ENCODE data around the gene ZNRF4.
A peak's percentile ranks its signal among the peaks of the same experiment; 100 is the strongest.
"Not testable (repeated sequence)": the region's sequence is repeated elsewhere in the genome, so short reads cannot be mapped to it uniquely, and the experiment has no call there.

Gene ZNRF4, protein sequence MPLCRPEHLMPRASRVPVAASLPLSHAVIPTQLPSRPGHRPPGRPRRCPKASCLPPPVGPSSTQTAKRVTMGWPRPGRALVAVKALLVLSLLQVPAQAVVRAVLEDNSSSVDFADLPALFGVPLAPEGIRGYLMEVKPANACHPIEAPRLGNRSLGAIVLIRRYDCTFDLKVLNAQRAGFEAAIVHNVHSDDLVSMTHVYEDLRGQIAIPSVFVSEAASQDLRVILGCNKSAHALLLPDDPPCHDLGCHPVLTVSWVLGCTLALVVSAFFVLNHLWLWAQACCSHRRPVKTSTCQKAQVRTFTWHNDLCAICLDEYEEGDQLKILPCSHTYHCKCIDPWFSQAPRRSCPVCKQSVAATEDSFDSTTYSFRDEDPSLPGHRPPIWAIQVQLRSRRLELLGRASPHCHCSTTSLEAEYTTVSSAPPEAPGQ

DNA sequence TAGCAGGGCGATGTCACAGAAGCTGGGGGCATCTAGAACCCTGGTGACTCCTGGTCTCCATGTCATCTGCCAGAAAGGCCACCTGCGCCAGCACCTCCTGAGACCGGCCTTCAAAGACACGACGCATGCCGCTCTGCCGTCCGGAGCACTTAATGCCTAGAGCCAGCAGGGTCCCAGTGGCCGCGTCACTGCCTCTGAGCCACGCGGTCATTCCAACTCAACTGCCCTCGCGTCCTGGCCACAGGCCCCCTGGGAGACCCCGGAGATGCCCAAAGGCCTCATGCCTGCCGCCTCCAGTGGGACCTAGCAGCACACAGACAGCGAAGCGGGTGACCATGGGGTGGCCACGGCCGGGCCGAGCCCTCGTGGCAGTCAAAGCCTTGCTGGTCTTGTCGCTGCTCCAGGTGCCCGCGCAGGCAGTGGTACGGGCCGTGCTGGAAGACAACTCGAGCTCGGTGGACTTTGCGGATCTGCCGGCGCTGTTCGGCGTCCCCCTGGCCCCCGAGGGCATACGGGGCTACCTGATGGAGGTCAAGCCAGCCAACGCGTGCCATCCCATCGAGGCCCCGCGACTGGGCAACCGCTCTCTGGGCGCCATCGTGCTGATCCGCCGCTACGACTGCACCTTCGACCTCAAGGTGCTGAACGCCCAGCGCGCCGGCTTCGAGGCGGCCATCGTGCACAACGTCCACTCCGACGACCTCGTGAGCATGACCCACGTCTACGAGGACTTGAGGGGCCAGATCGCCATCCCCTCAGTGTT, at the start of gene ZNRF4:
ZNRF4 (plus strand) TSS at position 51 of the 763 bp plus-strand sequence; CDS start at position 126, 75 bp downstream.
- DNase-seq (ENCODE audit: low read depth), result no peak

DNA sequence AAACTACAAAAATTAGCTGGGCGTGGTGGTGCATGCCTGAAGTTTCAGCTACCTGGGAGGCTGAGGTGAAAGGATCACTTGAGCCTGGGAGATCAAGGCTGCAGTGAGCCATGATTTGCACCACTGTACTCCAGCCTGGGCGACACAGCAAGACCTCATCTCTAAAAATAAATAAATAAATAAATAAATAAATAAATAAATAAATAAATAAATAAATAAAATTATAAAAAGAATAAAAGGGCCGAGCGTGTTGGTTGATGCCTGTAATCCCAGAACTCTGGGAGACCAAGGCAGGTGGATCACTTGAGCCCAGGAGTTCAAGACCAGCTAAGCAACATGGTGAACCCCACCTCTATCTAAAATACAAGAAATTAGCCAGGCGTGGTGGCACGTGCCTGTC, 49.0 kb upstream of the ZNRF4 start:
- DNase-seq (ENCODE audit: low read depth), result not testable (repeated sequence)

DNA sequence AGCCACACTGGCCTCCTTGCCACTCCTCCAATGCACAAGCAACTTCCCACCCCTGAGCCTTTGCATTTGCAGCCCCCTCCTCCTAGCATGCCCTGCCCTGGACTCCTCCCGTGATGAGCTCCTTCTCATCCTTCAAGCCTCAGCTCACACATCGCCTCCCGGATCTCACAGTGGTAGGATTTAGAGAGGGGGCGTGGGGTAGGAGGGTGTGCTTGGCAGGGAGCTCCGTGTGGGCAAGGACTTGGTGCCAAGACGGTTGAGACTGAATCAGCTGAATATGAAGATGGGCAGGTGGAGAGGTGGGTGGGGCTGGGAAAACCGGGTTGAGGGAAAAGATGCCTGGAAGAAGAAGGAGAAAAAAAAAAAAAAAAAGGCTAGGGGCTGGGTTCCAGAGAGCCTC, 48.4 kb upstream of the ZNRF4 start:
- no peak for DNase-seq (ENCODE audit: low read depth)

DNA sequence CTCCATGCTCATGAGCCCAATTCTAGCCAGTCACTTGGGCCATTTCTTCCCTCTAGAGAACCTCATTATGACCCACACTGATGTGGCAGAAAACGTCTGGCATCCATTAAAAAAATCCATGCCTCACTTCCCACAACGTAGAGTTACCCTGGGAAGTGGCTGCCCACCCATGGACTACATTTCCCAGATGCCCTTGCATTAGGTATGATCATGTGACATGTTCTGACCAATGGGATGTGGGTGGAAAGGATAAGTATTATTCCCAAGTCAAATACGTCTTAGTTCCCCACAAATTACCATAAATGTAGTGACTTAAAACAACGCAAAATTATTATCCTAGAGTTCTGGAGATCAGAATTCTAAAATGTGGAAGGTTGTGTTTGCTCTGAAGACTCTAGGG, 47.9 kb upstream of the ZNRF4 start:
- DNase-seq (ENCODE audit: low read depth), result peak; percentile 21

DNA sequence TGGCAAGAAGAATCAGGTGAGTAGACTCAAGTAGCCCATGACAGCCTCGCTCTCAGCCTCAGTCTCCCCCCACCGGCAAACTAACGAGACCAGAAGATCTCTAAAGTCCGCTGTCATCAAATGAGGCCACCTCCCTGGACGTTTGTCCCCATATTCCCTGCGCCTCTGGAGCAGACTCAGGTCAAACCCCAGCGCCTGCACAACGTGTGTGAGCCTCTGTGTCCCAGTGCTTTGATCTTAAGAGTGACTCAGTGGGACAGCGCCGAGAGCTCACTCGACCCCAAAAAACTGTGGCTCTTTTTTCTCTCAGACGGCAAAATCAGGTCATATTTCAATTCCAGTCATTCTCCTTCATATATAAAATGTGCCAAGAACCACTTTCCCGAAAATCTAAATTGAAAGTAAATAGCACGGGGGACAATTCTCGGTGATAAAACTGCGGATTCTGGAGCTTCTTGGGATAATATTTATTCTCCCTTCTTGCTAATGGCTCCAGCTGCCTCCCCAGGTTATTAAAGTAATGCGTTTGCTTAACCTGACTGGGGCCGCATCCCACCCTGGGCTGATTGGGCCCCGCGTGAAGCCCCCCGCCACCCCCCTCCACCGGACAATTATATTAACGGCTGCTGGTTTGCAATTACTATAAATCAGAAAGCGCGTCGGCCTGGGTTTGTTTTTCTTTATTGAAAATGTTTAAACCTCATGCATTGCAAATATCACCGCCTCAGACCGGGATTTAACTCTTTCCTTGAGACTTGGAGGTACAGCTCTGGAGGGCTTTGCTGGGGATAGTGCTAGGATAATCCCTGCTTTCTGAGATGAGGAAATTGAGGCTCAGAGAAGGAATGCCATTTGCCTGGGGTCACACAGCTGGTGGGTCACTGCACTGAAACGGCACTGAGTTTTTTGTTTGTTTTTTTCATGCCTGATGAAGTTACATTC, 37.5 kb upstream of the ZNRF4 start:
- DNase-seq (ENCODE audit: low read depth), result no peak

DNA sequence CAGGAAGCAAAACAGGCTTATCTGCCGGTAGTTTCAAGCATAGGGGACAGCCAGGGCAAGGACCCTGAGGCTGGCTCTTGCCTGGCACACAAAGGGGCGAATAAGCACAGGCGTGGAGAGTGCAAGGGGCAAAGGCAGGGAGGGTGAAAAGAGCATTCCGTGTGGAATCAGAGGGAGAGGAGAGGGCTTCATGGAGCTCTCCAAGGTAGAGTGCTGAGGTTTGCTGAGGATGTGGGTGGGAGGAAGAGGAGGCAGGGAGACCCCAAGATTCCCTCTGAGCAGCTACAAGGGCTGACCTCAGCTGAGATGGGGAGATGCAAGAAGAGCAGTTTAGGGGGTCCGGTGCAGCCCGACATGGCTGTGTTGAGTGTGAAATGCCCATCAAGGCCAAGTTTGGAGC, 36.5 kb upstream of the ZNRF4 start:
- DNase-seq (ENCODE audit: low read depth), result no peak

DNA sequence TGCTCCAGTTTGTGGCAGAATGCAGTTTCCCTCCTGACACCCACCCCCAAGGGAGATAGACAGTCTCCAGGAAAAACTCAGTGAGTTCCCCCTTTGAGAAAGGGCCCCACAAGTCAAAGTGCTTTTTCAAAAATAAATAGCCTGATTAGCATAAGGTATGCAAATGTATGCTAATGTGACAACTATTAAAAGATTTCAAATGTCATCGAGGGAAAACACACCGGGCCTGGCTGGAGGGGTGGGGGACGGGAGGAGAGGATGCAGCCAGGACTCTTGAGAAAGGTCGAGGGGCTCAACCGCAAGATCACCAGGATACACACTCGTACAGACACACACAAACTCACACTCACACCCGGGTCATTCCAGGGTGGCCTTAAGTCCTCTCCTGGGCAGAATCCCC, 34.3 kb upstream of the ZNRF4 start:
- DNase-seq (ENCODE audit: low read depth), result no peak

DNA sequence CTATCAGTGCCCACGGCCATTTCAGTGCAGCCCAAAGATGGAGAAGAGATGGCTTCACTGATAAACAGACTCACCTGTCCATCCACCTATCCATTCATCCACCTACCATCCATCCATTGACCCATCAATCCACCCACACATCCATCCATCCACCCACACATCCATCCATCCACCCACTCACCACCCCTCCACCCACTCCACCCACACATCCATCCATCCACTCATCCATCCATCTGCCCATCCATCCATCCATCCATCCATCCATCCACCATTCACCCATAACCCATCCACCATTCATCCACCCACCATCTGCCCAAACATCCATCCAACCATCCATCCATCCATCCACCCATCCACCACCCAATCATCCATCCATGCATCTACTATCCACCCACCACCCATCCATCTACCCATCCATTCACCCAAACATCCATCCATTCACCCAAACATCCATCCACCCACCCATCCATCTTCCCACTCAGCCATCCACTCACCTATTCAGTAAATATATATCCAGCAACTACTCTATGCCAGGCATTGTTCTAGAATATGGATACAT, 31.6 kb upstream of the ZNRF4 start:
- DNase-seq (ENCODE audit: low read depth), result no peak

DNA sequence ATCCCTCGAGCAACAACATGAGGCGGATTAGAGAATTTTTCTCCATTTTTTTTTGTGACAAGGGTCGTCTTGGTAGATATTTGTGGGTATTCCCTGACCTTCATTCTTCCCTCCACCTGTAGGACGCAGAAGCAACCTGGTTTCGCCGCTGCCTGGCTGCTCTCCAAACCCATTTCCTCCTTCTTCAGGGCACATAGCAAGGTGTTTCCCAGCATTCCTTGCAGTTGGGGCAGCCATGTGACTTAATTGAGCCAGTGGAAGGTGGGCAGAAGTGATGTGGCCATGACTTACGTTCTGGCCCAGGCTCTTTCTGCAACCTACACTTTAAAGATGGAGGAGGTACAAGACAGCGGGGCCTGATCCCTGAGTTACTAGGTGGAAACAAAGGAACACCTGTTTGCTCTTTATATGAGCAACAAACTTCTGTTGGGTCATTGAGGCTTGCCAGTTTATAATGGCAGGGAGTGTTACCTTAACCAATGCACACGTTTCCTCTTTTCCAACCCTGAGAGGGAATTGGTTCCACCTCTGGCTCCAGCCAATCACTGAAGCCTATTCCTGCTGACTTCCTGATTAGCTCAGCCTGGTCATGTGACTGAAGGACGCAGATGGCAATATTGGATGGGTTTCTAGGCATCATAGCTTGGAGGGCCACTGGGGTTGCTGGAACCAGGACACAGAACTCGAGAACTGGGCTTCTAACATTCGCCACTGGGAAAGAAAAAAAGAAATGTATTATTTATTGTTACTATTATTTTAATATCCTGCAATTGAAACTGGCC, 30.8 kb upstream of the ZNRF4 start:
- DNase-seq (ENCODE audit: low read depth), result no peak

DNA sequence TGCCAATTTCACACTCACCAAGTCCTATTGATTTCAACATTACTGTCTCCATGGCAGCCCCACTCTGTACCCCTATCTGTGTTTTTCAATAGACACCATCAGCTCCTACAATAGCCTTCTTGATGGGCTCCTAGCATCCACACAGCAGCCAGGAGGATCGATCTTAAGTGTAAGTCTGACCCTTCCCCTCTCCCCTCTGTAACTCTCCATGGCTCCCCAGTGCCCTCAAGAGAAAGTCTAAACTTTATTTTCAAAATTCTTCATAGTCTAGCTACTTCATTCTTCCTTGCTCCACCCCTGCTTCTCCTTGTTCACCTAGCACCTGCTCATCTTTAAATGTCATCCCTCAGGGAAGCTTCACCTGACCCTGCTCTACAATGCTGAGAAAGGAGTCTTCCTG, 30.0 kb upstream of the ZNRF4 start:
- DNase-seq (ENCODE audit: low read depth), result no peak

DNA sequence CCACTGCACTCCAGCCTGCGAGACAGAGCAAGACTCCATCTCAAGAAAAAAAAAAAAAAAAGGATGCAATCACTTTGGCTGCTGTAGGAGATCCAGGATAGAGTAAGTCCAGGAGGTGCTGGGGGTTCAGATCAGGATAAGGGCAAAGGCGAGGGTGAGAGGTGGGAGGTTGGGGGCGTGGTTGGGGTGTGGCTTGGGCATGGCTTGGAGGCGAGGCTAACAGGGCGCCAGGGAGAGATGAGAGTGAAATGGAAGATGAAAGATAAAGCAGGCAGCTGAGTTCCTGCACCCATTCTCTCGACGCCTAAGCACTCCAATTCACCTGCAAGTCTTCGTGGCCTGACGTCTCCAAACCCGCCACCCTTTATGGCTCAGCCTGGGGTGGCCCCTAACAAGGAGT, 25.0 kb upstream of the ZNRF4 start:
- no peak for DNase-seq (ENCODE audit: low read depth)

DNA sequence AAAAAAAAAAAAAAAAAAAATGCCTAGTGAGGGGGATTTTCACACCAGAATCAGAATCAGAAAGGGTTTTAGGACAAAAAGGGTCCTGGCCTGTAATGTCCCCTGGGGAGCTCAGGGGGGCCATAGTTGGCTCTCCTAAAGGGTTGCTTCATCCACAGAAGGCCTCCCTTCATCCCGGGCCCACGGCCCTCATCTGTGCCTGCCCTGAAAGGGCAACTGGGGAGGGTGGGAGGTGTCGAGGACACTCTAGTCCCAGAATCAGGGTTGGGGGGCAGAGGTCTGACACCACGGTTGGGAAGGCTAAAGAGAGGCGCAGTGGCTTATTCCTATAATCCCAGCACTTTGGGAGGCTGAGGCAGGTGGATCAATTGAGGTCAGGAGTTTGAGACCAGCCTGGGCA, 22.5 kb upstream of the ZNRF4 start:
- DNase-seq (ENCODE audit: low read depth), result no peak

DNA sequence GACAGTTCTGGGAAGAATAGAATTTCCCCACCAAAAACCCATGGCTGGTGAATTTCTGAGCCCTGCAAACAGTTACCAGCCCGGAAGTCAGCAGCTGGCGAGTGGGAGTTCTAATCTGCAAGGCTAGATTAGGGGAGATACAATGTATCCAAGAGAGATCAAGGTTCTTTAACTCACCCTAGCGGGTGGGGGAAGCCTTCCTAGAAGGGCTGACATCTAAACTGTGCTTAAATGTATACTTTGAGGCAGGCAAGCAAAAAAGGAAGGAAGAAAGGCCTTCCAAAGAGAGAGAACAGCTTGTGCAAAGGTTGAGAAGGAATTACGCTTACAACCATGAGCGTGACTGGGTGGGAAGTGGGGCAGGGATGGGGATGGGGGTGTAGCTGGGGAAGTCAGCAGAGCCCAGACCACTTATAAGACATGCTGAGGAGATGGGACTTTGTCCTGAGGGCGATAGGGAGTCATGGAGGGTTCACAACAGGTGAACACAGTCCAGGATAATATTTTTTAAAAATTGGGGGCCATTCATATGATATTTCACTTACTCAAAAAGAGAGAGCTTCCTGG, 20.8 kb upstream of the ZNRF4 start:
- DNase-seq (ENCODE audit: low read depth), result no peak

DNA sequence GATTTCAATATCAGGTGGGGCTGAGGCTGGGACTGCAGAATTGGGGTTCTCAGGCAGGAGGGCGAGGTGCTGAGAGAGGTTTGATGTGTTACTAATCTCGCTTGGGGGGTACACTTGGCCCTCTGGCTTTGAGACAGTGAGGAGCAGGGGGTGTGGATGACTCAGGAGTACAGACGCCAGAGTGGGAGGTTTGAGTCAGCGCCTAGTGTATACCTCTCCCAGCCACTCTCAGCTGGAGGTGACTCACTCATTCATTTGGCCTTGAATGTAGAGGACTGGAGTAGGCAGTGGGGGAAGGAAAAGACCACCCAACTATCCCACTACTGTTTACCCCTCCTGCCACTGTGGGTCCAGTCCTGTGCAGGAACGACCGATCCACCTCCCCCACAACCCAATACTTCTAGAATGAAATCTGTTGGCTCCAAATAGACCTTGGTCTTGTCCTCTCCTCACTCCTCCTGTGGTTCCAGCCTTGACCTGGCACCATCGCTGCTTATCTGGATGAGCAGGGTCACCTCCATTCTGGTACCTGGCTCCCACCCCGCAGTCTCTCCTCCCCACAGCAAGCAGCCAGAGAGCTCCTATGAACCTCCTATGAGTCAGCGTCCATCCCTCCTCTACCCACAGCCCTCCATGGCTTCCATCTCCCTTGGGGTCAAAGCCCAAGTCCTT, 20.1 kb upstream of the ZNRF4 start:
- peak; percentile 96 for DNase-seq (ENCODE audit: low read depth)

DNA sequence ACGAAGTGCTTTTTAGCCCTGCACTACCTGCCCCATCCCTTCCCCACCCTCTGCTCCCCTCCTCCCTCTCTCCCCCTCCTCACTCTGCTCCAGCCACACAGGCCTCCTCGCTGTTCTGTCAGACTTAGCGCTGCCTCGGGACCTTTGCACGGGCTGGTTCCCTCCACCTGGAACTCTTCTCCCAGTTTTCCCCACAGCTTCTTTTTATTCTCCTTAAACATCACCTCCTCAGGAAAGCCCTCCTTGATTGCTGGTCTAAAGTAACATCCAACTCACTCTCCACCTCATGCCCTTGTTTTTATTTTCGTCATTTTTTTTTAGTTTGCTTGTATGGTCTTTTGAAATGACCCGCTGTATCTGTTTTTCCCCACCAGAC, 19.6 kb upstream of the ZNRF4 start:
- no peak for DNase-seq (ENCODE audit: low read depth)

DNA sequence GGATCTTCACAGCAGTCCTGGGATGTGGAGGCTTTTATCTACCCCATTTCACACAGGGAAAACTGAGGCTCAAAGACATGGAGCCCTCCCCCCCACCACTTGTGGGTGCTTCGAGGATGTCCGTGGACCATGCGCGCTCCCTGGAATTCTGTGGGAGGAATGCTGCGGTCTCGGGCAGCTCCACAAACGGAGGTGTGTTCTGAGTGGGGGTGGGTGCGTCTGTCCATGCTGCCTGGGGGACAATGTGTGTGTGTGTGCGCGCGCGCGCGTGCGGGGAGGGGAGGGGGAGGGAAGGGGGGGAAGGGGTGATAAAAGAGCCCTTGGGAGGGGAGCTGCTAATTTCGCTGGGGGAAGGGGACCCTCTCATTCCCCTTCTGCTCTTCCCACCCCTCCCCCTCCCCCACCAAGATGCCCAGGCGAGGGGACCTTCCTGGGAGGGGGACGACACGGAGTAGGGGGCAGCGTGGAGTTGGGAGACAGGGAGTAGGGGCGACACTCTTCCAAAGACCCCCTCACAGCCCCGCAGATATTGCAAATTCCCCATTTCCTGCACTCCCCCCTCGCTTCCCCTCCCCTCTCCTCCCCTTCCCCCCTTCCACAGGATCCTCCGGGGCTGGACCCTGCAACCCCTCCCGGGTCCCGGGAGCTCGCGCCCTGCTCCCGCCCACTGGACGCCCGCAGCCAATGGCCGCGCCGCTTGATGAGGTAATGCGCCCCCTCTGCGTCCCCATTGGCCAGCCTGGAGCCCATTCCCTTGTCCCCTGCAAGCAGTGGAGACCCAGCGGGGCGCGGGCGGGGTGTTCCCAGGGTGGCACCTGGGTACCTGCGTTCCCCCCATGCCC, 18.9 kb upstream of the ZNRF4 start:
- DNase-seq (ENCODE audit: low read depth), result peak; percentile 66

DNA sequence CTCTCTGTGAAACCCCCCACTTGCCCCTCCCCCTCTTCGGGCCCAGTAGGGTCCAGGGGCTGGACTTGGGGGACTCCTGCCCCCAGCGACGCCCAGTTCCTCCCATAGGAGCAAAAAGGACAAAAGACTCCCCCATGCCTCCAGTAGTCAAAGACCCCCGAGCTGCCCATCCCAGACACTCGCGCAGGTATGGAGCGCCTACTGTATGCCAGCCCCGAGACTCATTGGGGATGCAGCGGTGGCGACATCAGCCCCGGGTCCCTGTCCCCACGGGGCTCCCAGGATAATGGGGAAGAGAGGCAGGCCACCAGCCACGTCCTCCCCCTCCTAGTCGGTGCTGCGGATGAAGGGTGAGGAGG, 18.3 kb upstream of the ZNRF4 start:
- DNase-seq (ENCODE audit: low read depth), result no peak

DNA sequence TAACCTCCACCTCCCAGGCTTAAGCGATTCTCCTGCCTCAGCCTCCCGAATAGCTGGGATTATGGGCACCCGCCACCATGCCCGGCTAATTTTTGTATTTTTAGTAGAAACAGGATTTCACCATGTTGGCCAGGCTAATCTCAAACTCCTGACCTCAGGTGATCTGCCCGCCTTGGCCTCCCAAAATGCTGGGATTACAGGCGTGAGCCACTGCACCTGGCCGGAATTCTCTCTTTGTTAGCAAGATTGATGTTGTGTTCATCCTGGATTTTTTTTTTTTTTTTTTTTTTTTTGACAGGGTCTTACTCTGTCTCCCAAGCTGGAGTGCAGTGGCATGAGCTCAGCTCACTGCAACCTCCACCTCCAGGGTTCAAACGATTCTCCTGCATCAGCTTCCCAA, 16.5 kb upstream of the ZNRF4 start:
- DNase-seq (ENCODE audit: low read depth), result not testable (repeated sequence)

DNA sequence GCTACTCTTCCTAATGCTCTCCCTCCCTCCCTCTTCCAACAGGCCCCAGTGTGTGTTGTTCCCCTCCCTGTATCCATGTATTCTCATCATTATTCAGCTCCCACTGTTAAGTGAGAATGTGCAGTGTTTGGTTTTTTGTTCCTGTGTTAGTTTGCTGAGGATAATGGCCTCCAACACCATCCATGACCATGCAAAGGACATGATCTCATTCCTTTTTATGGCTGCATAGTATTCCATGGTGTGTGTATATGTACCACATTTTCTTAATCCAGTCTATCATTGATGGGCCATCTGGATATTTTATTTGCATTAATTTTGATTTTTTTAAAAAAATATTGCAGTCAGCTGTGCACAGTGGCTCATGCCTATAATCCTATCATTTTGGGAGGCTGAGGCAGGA, 15.8 kb upstream of the ZNRF4 start:
- no peak for DNase-seq (ENCODE audit: low read depth)

DNA sequence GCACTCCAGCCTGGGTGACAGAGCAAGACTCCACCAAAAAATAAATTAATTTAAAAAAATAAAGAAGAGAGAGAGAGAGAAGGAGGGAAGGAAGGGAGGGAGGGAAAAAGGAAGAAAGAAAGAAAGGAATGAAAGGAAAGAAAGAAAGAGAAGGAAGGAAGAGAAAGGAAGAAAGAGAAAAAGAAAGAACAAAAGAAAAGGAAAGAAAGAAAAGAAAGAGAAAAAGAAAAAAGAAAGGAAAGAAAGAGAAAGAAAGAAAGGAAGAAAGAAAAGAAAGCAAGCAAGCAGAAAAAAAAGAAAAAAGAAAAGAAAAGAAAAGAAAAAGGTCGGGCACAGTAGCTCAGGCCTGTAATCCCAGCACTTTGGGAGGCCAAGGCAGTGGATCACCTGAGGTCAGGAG, 14.9 kb upstream of the ZNRF4 start:
- DNase-seq (ENCODE audit: low read depth), result no peak

Data from iris pigment epithelial cell (primary cell).